SK-N-SH (cell line): ENCODE results near the gene GAB2. TPM values are rescaled to one million over a fixed set of nuclear protein-coding genes. Genes with fewer than 3 reads are reported as not detected.

ENCODE experiments used
- CTCF ChIA-PET: fragments of 300-600, 350-600 bp; formaldehyde crosslinking; extraction: SDS; loops from one replicate; lab custom pipeline; 2021; lab: Yijun Ruan, JAX
- POLR2A ChIA-PET: fragments of 350-600 bp; sonication (Branson Sonifier 250); formaldehyde crosslinking; extraction: SDS; loops from one replicate; lab custom pipeline; 2020; ENCODE audit warnings: antibody characterized with exemption, inconsistent platforms; lab: Yijun Ruan, JAX
- DNase-seq: peaks from one replicate; pipeline ENCODE4 v3.0.0; 2012
- H2AFZ ChIP-seq: fragments of 200-600 bp; sonication (generic); 2 replicates; pipeline ENCODE4 v1.8.1; 2016; ENCODE audit warnings: antibody characterized with exemption, mild to moderate bottlenecking, low read depth
- H3F3A ChIP-seq: fragments of 200-600 bp; sonication (generic); replicated peaks from 2 replicates; pipeline ENCODE3; 2016; ENCODE audit warnings: antibody characterized with exemption, mild to moderate bottlenecking; ENCODE audit not compliant: insufficient read depth
- H3K27ac ChIP-seq, 2 experiments: fragments of 200-500 bp in 1 of 2; fragments of 200-600 bp in 1 of 2; sonication (Bioruptor generic) in 1 of 2; sonication (generic), shearing (Covaris generic) in 1 of 2; 2 replicates each; pipeline versions ENCODE4 v1.5.1 to v1.6.1; 2014 to 2016; ENCODE audit warnings: low read depth in 2 of 2, inconsistent platforms in 1 of 2, low read length in 1 of 2, mild to moderate bottlenecking in 1 of 2, mixed read lengths in 1 of 2
- H3K27me3 ChIP-seq: fragments of 200-600 bp; sonication (generic), shearing (Covaris generic); 2 replicates; pipeline ENCODE4 v1.6.1; 2016; ENCODE audit warnings: mixed run types; ENCODE audit not compliant: insufficient read depth
- H3K36me3 ChIP-seq, 2 experiments: fragments of 200-500 bp in 1 of 2; fragments of 200-600 bp in 1 of 2; sonication (Bioruptor generic) in 1 of 2; sonication (generic) in 1 of 2; replicated peaks in 1 of 2; 2 replicates each; pipeline versions ENCODE3 to v1.5.1; 2014 to 2016; ENCODE audit warnings: low read length in 1 of 2, mild to moderate bottlenecking in 1 of 2; ENCODE audit not compliant: insufficient read depth in 2 of 2, control insufficient read depth in 1 of 2
- H3K4me1 ChIP-seq, 2 experiments: fragments of 200-500 bp in 1 of 2; fragments of 200-600 bp in 1 of 2; sonication (Bioruptor generic) in 1 of 2; sonication (generic), shearing (Covaris generic) in 1 of 2; 2 replicates each; pipeline versions ENCODE4 v1.5.1 to v1.6.1; 2014 to 2016; ENCODE audit warnings: low read depth in 1 of 2, low read length in 1 of 2, mixed run types in 1 of 2; ENCODE audit not compliant: insufficient read depth in 2 of 2, control insufficient read depth in 1 of 2
- H3K4me2 ChIP-seq: fragments of 200-600 bp; sonication (generic), shearing (Covaris generic); 2 replicates; pipeline ENCODE4 v1.6.1; 2017; ENCODE audit warnings: mixed run types
- H3K4me3 ChIP-seq, 2 experiments: fragments of 200-500 bp in 1 of 2; fragments of 200-600 bp in 1 of 2; sonication (Bioruptor generic) in 1 of 2; sonication (generic), shearing (Covaris generic) in 1 of 2; 2 replicates each; pipeline versions ENCODE4 v1.5.1 to v1.8.1; 2014 to 2016; ENCODE audit warnings: low read depth in 2 of 2, inconsistent platforms in 1 of 2, low read length in 1 of 2, mild to moderate bottlenecking in 1 of 2, mixed read lengths in 1 of 2, moderate library complexity in 1 of 2
- H3K79me2 ChIP-seq: fragments of 200-600 bp; sonication (generic); 2 replicates; pipeline ENCODE4 v1.8.1; 2017; ENCODE audit warnings: mild to moderate bottlenecking; ENCODE audit not compliant: insufficient read depth
- H3K9ac ChIP-seq: fragments of 200-600 bp; sonication (generic); 2 replicates; pipeline ENCODE4 v1.6.1; 2017; ENCODE audit warnings: mixed run types
- H3K9me2 ChIP-seq: fragments of 200-600 bp; sonication (generic); 2 replicates; pipeline ENCODE4 v1.6.1; 2017; ENCODE audit warnings: mixed run types
- H3K9me3 ChIP-seq: fragments of 200-600 bp; sonication (generic); 2 replicates; pipeline ENCODE4 v1.6.1; 2017; ENCODE audit warnings: mixed run types, mild to moderate bottlenecking, moderate library complexity
- H4K20me1 ChIP-seq: fragments of 200-600 bp; sonication (generic); 2 replicates; pipeline ENCODE4 v1.6.1; 2017; ENCODE audit warnings: mild to moderate bottlenecking, mixed run types; ENCODE audit not compliant: insufficient read depth
- CHD2 ChIP-seq: fragments of 150-350 bp; IDR thresholded peaks from 2 replicates; pipeline ENCODE4 v1.6.1; 2018; ENCODE audit warnings: low read length; ENCODE audit not compliant: partially characterized antibody
- ELF1 ChIP-seq: IDR thresholded peaks from 2 replicates; pipeline ENCODE4 v1.4.0; 2012
- EP300 ChIP-seq, 2 experiments: IDR thresholded peaks; 2 replicates each; pipeline versions ENCODE4 v1.4.0 to v1.6.1; 2012; ENCODE audit warnings: borderline replicate concordance in 1 of 2, low read depth in 1 of 2, low read length in 1 of 2
- GABPA ChIP-seq: IDR thresholded peaks from 2 replicates; pipeline ENCODE4 v1.4.0; 2012; ENCODE audit warnings: low read depth, mild to moderate bottlenecking
- GATA2 ChIP-seq: sonication (generic); formaldehyde crosslinking; IDR thresholded peaks from 2 replicates; pipeline ENCODE4 v1.5.0; 2020; ENCODE audit warnings: mild to moderate bottlenecking, missing genetic modification reagents
- MEF2A ChIP-seq: IDR thresholded peaks from 2 replicates; pipeline ENCODE4 v1.4.0; 2012; ENCODE audit warnings: low read depth, borderline replicate concordance
- SIN3A ChIP-seq: IDR thresholded peaks from 2 replicates; pipeline ENCODE4 v1.6.1; 2012; ENCODE audit warnings: low read depth, mild to moderate bottlenecking, low read length, moderate library complexity, borderline replicate concordance
- USF2 ChIP-seq: fragments of 150-350 bp; IDR thresholded peaks from 2 replicates; pipeline ENCODE4 v1.6.1; 2017; ENCODE audit warnings: antibody characterized with exemption, low read length, low read depth, borderline replicate concordance
- YY1 ChIP-seq: IDR thresholded peaks from 2 replicates; pipeline ENCODE4 v1.4.0; 2012; ENCODE audit warnings: low read depth, mild to moderate bottlenecking
- WGBS: methylation state at CpG from one replicate; pipeline ENCODE4 v1.1.6; 2017; ENCODE audit warnings: low lambda C conversion rate; 5-methylcytosine and 5-hydroxymethylcytosine counted together
- polyA plus RNA-seq, 3 experiments: library from polyadenylated mRNA; depleted of rRNA; stranded (reverse); fragments of >200 nt; gene quantifications; 2 replicates each; pipeline ENCODE4 v1.2.3, GENCODE V29; 2012
- TF ChIP-seq, protein P1 (sequence below): IDR thresholded peaks from 2 replicates; pipeline ENCODE4 v1.6.1; 2012; ENCODE audit warnings: mild to moderate bottlenecking, low read depth, low read length, moderate library complexity

Gene GAB2
- polyA plus RNA-seq, 1 of the 3 experiments (the other 2 are of a cell fraction) = 5.6 TPM

DNA sequence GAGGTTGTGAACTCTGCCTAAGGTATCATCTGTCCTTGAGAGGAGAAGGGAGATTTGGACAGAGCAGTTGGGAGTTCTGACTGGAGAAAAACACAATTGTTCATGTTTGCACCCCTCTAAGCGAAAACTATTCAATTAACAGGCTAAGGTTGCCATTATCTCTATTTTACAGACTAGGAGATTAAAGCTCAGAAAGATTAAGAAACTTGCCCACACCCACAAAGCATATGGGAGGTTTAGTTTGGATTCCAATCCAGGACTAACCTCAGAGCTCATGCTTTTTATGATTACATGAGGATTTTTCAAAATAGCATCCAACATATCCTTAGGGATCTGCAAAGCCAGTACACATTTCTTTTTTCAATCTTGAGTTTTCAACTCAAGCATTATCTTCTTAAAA is 22.0 kb downstream of the GAB2 start:
- CTCF ChIA-PET = interaction anchor here (0.6 to 1.6 kb wide), 2 partner anchors 21 to 22 kb away, joined by 3 to 5 read pairs; partner anchors contain the start of gene GAB2
- Histone ChIP-seq H3K4me1 (peaks cover 3 to 10% of the 10 kb centered on the region in 2 experiments; a peak in 1 of 4 replicates), H4K20me1 (no peaks in the 10 kb centered on the region), H3K9ac (no peak overlapping the region), H3K4me2 (no peak overlapping the region), H3K4me3 (no peak overlapping the region), H3K79me2 (peaks cover 29% of the 10 kb centered on the region; the same call in 1 of the 2 replicates), H3K27ac (no peak overlapping the region), H2AFZ (no peak overlapping the region), H3K9me2 (no peaks in the 10 kb centered on the region), H3K9me3 (no peaks in the 10 kb centered on the region), H3K36me3 (no peaks in the 10 kb centered on the region), H3F3A (no peaks in the 10 kb centered on the region), H3K27me3 (no peaks in the 10 kb centered on the region)
- TF ChIP-seq, protein P1, sequence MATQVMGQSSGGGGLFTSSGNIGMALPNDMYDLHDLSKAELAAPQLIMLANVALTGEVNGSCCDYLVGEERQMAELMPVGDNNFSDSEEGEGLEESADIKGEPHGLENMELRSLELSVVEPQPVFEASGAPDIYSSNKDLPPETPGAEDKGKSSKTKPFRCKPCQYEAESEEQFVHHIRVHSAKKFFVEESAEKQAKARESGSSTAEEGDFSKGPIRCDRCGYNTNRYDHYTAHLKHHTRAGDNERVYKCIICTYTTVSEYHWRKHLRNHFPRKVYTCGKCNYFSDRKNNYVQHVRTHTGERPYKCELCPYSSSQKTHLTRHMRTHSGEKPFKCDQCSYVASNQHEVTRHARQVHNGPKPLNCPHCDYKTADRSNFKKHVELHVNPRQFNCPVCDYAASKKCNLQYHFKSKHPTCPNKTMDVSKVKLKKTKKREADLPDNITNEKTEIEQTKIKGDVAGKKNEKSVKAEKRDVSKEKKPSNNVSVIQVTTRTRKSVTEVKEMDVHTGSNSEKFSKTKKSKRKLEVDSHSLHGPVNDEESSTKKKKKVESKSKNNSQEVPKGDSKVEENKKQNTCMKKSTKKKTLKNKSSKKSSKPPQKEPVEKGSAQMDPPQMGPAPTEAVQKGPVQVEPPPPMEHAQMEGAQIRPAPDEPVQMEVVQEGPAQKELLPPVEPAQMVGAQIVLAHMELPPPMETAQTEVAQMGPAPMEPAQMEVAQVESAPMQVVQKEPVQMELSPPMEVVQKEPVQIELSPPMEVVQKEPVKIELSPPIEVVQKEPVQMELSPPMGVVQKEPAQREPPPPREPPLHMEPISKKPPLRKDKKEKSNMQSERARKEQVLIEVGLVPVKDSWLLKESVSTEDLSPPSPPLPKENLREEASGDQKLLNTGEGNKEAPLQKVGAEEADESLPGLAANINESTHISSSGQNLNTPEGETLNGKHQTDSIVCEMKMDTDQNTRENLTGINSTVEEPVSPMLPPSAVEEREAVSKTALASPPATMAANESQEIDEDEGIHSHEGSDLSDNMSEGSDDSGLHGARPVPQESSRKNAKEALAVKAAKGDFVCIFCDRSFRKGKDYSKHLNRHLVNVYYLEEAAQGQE = no peak
- TF ChIP-seq GATA2 (CRISPR knock-in tag) = no peak
- TF ChIP-seq USF2 = no peak
- 87% methylated on average over 1 of the region's 1 CpG for WGBS
- POLR2A ChIA-PET = interaction anchor here (0.7 kb wide), 1 partner anchor 21 kb away, joined by 4 read pairs; no protein-coding TSS in a partner anchor
- DNase-seq = no peak

DNA sequence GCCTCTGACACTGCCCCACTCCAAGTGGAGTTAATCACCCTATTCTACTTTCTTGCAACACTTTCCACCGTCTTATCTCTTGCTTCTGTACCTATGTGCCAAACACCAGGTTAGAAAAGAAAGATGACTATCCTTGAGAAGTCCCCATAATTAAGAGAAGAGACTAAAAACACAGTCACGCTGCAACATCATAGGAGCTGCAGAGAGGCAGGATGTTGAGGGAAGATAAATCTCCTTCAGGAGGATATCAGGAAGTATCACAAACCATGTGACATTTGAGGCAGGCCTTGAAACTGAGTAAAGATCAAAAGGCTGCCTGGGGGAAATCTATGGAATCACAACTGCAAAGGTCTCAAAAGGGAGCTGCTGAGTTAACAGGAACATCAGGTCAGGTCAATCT is 24.8 kb downstream of the GAB2 start:
- WGBS = 93% methylated on average over 2 of the region's 2 CpGs
- H3K79me2 ChIP-seq = peaks cover 32% of the 10 kb centered on the region; the same call in 1 of the 2 replicates
- DNase-seq = no peak

DNA sequence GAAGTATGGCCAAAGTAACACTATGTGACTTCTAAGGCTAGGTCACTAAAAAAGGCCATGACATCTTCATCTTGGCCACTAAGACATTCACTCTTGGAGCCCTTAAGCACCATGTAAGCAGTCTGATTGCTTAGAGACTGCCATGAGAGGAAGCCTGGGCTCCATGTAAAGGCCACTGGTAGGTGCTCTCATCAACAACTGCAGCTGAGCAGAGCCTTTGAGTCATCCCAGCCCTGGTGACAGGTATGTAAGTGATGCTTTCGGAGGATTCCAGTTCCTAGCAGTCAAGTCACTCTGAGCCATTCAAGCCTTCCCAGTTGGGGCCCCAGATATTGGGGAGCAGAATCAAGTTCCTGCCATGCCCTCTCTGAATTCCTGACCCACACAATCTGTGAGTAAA is 26.2 kb downstream of the GAB2 start:
- Histone ChIP-seq H3K27me3 (no peaks in the 10 kb centered on the region), H3K9me2 (no peaks in the 10 kb centered on the region), H3K9ac (no peak overlapping the region), H3K4me3 (no peak overlapping the region), H3K27ac (no peak overlapping the region), H3K36me3 (peaks cover 0 to 2% of the 10 kb centered on the region in 2 experiments), H3K79me2 (peaks cover 24% of the 10 kb centered on the region; the same call in 1 of the 2 replicates), H4K20me1 (no peaks in the 10 kb centered on the region; the same call in 1 of the 2 replicates), H3K9me3 (no peaks in the 10 kb centered on the region), H3K4me2 (no peak overlapping the region), H3F3A (no peaks in the 10 kb centered on the region), H2AFZ (no peak overlapping the region), H3K4me1 (peaks cover 0 to 7% of the 10 kb centered on the region in 2 experiments; a peak in 1 of 4 replicates)
- POLR2A ChIA-PET = no interaction called here
- WGBS = 100% methylated on average over 1 of the region's 1 CpG
- no peak for DNase-seq
- CTCF ChIA-PET = no interaction called here
- TF ChIP-seq CHD2 (no peak), EP300 (IDR thresholded peaks at IDR 0.05; ENCODE audit: borderline replicate concordance in 1 of 2, low read depth in 1 of 2, low read length in 1 of 2) (no peak), SIN3A (no peak), MEF2A (no peak), YY1 (no peak)
- TF ChIP-seq, all 33 proteins: peak for 0

More for the DNA sequence above, 24.8 kb downstream of the GAB2 start:
- H3K4me1 ChIP-seq = peaks cover 0 to 4% of the 10 kb centered on the region in 2 experiments; a peak in 1 of 4 replicates
- TF ChIP-seq GABPA = no peak
- TF ChIP-seq ELF1 = no peak
- TF ChIP-seq SIN3A = no peak
- TF ChIP-seq, all 33 proteins: peak for 0
- peaks cover 0 to 2% of the 10 kb centered on the region in 2 experiments for H3K36me3 ChIP-seq
- no peaks in the 10 kb centered on the region for H3K9me3 ChIP-seq
- H3K9ac ChIP-seq = no peak overlapping the region
- no peaks in the 10 kb centered on the region for H3K9me2 ChIP-seq
- peak overlapping the region in 1 of 2 experiments; percentile 2; a peak in 1 of 4 replicates for H3K27ac ChIP-seq
- ChIA-PET CTCF (interaction anchor here (1.2 to 1.3 kb wide), 2 partner anchors 9 to 10 kb away, joined by 3 to 4 read pairs; no protein-coding TSS in a partner anchor), POLR2A (no interaction called here)
- no peak overlapping the region for H3K4me2 ChIP-seq
- H4K20me1 ChIP-seq = no peaks in the 10 kb centered on the region
- H3K27me3 ChIP-seq = no peaks in the 10 kb centered on the region
- H3F3A ChIP-seq = no peaks in the 10 kb centered on the region
- H2AFZ ChIP-seq = no peak overlapping the region
- no peak overlapping the region for H3K4me3 ChIP-seq
